ENCODE data around the gene ITPKB.

Gene ITPKB

GRCh38 chr1:226656601-226657277 lies 82.3 kb downstream of the ITPKB start:
- H3K4me3 ChIP-seq (ENCODE audit: low read depth, low read length), result no peak overlapping the region
- no peak for TF ChIP-seq CTCF (IDR thresholded peaks at IDR 0.05; ENCODE audit: borderline replicate concordance, insufficient read depth, low read depth, low read length)

DNA sequence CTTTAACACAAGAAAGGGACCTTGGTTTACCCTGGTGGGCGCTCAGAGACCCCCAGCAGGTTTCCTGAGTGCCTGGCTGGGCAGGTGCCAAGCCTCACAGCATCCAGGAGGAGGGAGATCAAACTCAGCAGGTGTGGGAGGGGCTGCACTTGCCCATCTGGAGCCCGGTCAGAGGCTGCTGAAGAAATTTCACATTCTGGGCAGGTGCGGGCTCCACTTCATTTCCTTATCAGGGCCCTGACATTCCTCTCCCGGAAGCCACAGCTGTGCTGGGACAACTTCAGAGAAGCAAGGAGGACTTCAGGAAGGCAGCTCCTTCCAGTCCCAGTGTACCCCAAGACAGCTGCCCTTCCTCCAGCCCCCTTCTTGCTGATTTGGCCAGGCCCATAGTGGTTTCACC lies 82.9 kb downstream of the ITPKB start:
- TF ChIP-seq CTCF (IDR thresholded peaks at IDR 0.05; ENCODE audit: borderline replicate concordance, insufficient read depth, low read depth, low read length), result no peak
- H3K4me3 ChIP-seq (ENCODE audit: low read depth, low read length), result no peak overlapping the region

DNA sequence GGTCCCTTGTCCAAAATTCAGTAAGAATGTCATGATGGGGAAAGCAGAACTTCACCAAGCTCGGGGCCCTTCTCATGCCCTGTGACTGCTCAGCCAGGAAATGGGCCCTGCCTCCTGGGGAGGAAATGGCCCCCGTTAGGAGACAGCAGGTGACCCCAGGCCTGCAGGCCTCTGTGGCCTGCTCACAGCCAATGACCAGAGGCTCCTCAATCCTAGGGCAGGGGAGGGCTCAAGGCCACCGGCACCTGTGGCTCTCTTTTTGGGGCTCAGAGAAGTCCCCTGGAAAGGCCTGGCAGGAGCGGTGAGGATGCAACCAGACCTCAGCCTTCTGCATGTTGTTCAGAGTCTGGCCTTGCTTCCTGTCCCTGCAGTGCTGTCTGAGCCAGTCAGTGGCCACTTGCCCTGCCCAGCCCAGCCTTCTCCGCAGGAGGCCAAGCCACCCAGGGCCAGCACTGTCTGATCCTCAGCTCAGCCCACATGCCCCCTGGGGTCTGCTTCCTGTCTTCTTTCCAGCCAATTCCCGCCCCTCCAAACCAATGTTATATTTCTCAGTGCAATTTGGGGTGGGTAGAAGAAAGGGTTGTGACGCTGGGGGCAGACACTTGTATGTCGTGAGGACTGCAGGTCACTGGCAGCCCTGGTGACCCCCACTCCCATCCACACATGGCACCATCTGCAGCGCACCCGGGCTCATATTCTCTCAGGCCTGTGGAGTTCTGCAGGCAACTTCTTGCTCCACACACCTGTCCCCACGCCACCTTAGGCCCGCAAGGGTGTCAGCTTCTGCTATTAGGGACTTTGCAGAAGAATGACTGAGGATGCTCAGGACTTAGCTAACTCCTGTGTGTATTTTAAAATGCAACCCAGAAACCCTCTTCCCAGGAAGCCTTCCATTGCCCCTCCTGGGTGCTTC lies 83.6 kb downstream of the ITPKB start:
- peak overlapping the region; percentile 21 for H3K4me3 ChIP-seq (ENCODE audit: low read depth, low read length)
- no peak for TF ChIP-seq CTCF (IDR thresholded peaks at IDR 0.05; ENCODE audit: borderline replicate concordance, insufficient read depth, low read depth, low read length)

GRCh38 chr1:226654668-226655055 lies 84.4 kb downstream of the ITPKB start:
- peak overlapping the region; percentile 15 for H3K4me3 ChIP-seq (ENCODE audit: low read depth, low read length)
- TF ChIP-seq CTCF (IDR thresholded peaks at IDR 0.05; ENCODE audit: borderline replicate concordance, insufficient read depth, low read depth, low read length), result no peak

- TF ChIP-seq CTCF (IDR thresholded peaks at IDR 0.05; ENCODE audit: borderline replicate concordance, insufficient read depth, low read depth, low read length), result no peak
- peak overlapping the region; percentile 15 for H3K4me3 ChIP-seq (ENCODE audit: low read depth, low read length)
Observed at GRCh38 chr1:226654046-226654667, 84.9 kb downstream of the ITPKB start.

DNA sequence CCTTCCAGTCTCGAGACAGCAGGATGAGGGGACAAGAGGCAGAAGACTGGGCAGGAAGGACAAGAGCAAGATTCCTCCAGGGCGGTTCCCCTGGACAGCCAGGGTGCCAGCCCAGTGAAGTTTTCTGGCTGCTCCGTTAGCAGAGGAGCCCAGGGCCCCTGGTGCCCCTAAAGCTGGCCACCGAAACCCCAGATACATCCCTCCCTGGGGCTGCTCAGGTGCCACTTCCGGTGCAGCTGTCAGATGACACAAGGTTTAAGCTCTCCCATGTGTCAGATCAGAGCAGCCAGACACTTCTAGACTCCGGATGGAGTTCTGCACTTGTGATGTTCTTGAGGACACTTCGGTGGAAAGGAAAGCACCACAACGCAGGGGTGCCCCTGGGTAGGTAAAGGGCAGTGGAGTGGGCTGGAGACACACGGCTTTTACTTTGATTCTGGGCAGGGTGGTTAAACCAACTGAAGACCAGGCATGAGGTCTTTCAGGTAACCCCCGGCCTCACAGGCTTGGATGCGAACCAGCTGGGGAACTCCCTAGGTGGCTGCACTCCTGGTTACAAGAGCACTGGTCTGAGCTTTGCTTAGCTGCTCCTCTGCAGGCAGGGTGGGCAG lies 85.7 kb downstream of the ITPKB start:
- peak overlapping the region; percentile 26 for H3K4me3 ChIP-seq (ENCODE audit: low read depth, low read length)

More for the DNA sequence above, 85.7 kb downstream of the ITPKB start:
- TF ChIP-seq CTCF (IDR thresholded peaks at IDR 0.05; ENCODE audit: borderline replicate concordance, insufficient read depth, low read depth, low read length), result no peak
